Limb (tissue), 2 donors: ENCODE results near the gene HYAL1.
"Not testable (repeated sequence)": the region's sequence is repeated elsewhere in the genome, so short reads cannot be mapped to it uniquely, and the experiment has no call there.

Experiments
- DNase-seq, 2 donors: peaks; one replicate each; pipeline ENCODE4 v3.0.0-alpha.2; 2016; ENCODE audit errors: extremely low spot score in 2 of 2

Gene HYAL1

GRCh38 chr3:50262200-50262599, 41.2 kb downstream of the HYAL1 start:
- not testable (repeated sequence) for DNase-seq

GRCh38 chr3:50261505-50261904, 41.9 kb downstream of the HYAL1 start:
- DNase-seq = peak in 1 of 2 donors; percentile 51

- DNase-seq = no peak
Observed at GRCh38 chr3:50260942-50261441, 42.4 kb downstream of the HYAL1 start.

GRCh38 chr3:50260027-50260941, 43.1 kb downstream of the HYAL1 start:
- peak; percentile 92 to 97 for DNase-seq

GRCh38 chr3:50259432-50260026, 43.8 kb downstream of the HYAL1 start:
- DNase-seq = no peak

- peak in 1 of 2 donors; percentile 44 for DNase-seq
Observed at GRCh38 chr3:50258979-50259378, 44.4 kb downstream of the HYAL1 start.

- peak in 1 of 2 donors; percentile 50 for DNase-seq
Observed at GRCh38 chr3:50258029-50258680, 45.2 kb downstream of the HYAL1 start.

GRCh38 chr3:50256978-50257890, 46.1 kb downstream of the HYAL1 start:
- peak in 1 of 2 donors; percentile 60 for DNase-seq

GRCh38 chr3:50255251-50255615, 48.1 kb downstream of the HYAL1 start:
- DNase-seq = no peak

GRCh38 chr3:50254577-50255250, 48.7 kb downstream of the HYAL1 start:
- DNase-seq = no peak

GRCh38 chr3:50251220-50251619, 52.2 kb downstream of the HYAL1 start:
- DNase-seq = no peak

- DNase-seq = no peak
Observed at GRCh38 chr3:50250514-50250913, 52.9 kb downstream of the HYAL1 start.
